HG03342 (cell line): ENCODE measurements around the gene SLC10A1.
"Not testable (repeated sequence)": the region's sequence is repeated elsewhere in the genome, so short reads cannot be mapped to it uniquely, and the experiment has no call there.

Experiments
- ATAC-seq: cut with Tn5 transposase; IDR thresholded peaks from one replicate; pipeline ENCODE4 v1.9.1; 2021; ENCODE audit warnings: mild to moderate bottlenecking, moderate library complexity; ENCODE audit not compliant: unreplicated experiment

The SLC10A1 gene

DNA sequence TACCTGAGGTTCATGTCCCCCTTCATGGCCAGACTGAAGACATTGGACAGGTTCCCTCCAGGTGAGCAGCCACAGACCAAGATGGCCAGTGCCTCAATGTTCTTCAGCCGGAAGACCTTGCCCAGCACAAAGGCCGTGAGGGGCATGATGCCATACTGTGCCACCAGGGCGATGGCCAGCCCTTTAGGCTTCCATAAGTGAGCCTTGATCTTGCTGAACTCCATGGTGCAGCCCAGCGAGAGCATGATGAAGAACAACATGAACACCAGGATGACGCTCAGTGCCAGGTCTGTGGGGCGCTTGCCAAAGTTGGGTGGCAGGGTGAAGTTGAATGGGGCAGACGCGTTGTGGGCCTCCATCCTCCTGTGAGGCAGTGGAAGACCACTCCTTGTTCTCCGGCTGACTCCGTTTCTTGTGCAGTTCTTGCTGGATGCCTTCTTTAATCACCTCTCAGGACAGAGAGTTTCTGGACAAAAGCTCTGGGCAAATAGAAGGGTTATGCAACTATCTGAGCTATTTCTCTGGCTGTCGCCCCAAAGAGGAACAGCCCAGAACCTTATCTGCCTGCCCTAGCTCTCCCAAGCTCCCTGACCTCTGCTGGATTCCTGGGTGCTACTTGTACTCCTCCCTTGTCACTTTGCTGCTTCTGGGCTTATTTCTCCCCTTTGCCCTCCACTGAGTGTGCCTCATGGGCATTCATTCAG is at the start of gene SLC10A1:
SLC10A1 (minus strand) TSS at position 445 of the 704 bp plus-strand sequence; CDS start at position 359, 86 bp downstream.
- ATAC-seq: no peak

GRCh38 chr14:69845787-69846186 is 48.7 kb upstream of the SLC10A1 start:
- no peak for ATAC-seq

DNA sequence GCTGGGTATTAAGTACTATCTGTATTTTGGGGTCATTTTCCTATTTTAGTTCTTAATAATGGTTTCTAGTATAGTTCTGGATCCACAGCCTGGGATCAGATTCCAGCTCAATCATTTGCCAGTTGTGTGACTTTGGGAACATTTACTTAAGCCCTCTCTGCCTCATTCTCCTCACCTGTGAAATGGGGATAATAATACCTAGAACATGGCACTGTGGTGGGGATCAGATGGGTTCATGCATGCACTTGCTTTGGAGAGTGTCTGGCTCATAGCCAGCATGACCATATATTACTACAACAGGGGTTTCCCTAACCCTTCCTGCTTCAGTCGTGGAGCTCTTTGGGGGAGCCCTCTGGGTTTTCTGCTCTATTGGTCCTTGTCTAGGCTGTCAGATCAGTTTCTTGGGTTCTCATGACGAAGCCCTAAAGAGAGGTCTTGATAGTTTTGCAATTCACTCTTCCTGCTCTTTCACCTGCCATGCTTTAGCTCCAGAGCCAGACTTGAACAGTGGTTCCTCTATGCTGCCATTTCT is 48.1 kb upstream of the SLC10A1 start:
- no peak for ATAC-seq

DNA sequence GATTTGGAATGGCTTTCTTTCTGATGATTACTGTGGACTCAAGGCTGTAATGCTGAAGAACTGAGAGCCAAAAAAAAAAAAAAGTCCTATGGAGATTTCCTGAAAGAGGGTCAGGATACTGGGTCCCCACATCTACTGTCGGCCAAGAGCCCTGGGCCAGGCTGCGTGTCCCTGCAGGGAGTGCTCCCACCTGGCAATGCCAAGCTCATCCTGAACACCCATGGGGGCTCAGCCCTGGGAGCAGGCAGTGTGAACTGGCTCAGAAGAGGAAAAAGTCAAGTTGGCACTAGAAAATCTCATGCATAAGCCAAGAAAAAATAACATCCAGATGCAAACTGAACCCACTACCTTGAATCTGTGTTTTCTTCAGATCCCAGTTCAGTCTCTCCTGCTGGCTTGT is 47.1 kb upstream of the SLC10A1 start:
- ATAC-seq: no peak

GRCh38 chr14:69842686-69843420 is 45.8 kb upstream of the SLC10A1 start:
- ATAC-seq: no peak

GRCh38 chr14:69841656-69842055 is 44.6 kb upstream of the SLC10A1 start:
- no peak for ATAC-seq

GRCh38 chr14:69839661-69840060 is 42.6 kb upstream of the SLC10A1 start:
- ATAC-seq: no peak

- ATAC-seq: no peak
Measured at GRCh38 chr14:69838881-69839416, 41.9 kb upstream of the SLC10A1 start.

GRCh38 chr14:69828879-69829278 is 31.8 kb upstream of the SLC10A1 start:
- no peak for ATAC-seq

DNA sequence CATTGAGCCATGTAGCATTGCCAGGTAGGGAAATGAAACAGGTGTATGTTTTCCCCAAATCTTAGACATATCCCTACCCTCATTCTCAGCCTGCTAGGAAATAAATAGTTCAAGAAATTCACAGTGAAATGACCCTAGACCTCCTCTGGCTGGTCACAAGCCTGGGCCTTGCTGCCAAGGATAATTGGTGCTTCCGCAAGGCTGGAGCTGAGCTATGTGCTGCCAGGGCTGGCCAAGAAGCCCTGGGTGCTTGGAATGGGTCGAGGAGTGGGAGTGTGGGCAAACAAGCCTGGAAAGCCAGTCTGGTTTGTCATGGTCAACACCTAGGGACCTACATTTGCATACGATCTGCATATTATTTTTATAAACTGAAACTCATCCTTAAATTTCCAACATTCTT is 31.3 kb upstream of the SLC10A1 start:
- no peak for ATAC-seq

DNA sequence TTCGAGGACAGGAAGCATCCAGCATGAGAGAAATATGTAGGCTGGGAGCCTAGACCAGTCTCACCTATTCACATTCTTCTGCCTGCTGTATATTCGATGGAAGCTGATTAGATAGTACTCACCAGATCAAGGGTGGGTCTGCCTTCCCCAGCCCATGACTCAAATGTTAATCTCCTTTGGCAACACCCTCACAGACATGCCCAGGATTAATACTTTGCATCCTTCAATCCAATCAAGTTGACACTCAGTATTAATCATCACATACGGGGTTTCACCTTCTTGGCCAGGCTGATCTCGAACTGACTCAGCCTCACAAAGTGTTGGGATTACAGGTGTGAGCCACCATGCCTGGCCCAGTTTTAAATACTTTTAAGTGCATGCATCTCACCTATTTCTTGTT is 30.5 kb upstream of the SLC10A1 start:
- ATAC-seq: no peak

DNA sequence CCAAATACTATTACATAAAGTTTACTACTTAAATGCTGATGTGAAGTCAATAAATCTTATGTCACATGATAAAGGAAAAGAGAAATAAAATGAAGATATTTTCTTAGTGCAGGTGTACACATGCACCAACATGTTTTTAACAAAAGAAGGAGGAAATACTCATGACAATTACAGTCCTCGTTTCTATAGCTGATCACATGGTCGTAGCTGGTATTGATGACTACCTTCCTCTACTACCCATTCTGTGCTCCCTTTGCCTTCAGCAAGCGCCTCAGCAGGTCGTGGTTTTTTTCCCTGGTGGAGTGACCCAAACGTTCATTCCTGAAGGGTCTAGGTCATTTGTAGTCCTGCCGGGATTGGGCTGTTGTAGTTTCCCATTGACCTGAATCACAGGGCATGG is 25.4 kb upstream of the SLC10A1 start:
- no peak for ATAC-seq

DNA sequence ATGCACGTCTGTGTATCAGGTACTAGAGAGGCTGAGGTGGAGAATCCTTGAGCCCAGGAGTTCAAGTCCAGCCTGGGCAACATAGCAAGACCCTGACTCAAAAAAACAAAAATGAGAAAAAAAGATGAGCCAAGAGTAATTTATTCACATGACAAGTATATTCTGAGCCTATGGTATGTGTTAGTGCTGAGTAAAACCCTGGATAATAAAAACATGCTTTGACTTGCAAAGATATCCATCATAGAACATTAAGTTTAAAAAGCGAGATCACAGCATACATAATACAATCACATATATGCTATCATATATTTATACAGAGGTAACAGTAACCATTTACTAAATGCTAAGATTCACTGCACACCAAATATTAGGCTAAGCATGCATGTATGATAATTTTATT is 23.9 kb upstream of the SLC10A1 start:
- ATAC-seq: no peak

DNA sequence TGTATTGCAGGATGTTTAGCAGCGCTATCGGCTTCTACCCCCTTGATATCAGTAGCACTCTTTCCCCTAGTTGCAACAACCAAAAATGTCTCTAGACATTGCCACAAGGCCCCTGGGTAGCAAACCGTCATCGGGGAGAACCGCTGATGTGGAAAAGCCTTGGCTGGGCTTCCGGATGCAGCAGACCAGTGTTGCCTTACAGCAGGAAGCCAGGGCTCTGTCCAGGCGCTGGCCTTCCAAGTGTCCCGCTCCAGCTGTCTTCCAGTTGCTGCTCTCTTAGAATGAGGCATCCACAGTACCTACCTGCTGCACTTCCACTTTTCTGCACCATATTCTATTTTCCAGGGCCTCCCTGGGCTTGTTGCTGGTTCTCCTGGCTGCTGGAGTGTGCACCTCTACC is 22.6 kb upstream of the SLC10A1 start:
- no peak for ATAC-seq

- ATAC-seq: no peak
Measured at GRCh38 chr14:69818758-69819191, 21.7 kb upstream of the SLC10A1 start.

GRCh38 chr14:69816216-69816615 is 19.2 kb upstream of the SLC10A1 start:
- ATAC-seq: no peak

DNA sequence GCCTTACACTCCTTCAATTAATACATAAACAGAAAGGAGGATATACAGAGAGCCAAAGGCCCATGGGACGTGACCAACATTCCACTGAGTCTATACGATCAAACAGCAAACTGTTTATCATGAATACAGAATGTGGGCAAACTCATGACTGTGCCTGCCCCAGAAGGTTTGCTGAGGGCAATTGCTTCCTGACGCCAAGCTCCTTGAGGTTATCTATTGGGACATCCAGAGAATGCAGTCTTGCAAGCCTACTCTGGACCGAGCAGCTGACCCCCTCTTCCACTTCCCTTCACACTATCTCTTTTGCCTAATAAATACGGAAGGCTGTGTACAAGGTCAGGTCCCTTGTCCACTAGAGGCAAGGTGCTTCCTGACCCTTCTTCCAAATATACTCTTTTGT is 18.5 kb upstream of the SLC10A1 start:
- ATAC-seq: no peak

GRCh38 chr14:69814397-69814796 is 17.4 kb upstream of the SLC10A1 start:
- no peak for ATAC-seq

DNA sequence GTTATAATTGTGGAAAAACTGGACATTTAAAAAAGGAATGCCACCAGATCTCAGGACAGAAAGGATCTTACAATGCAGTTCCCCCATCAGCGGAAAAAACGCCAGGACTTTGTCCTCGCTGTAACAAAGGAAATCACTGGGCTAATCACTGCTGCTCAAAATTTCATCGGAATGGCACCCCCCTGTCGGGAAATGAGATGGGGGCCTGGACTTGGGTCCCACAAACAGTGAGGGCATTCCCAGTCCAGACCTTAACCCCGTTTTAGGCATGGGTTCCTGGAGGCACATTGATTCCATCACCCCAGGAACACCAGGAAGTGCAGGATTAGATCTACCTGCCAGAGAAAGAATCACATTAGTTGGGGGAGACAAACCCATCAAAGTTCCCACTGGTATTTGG is 16.3 kb upstream of the SLC10A1 start:
- ATAC-seq: not testable (repeated sequence)

- no peak for ATAC-seq
Measured at GRCh38 chr14:69812711-69813110, 15.7 kb upstream of the SLC10A1 start.

- ATAC-seq: no peak
Measured at GRCh38 chr14:69811868-69812252, 14.8 kb upstream of the SLC10A1 start.
